GM12872 (cell line): ENCODE data around the gene SMAP1.

Experiments used
- CTCF ChIP-seq: IDR thresholded peaks from 3 replicates; pipeline ENCODE4 v1.5.1; 2011; ENCODE audit warnings: low read depth, mild to moderate bottlenecking, low read length, moderate library complexity; ENCODE audit not compliant: insufficient read depth

Gene SMAP1

DNA sequence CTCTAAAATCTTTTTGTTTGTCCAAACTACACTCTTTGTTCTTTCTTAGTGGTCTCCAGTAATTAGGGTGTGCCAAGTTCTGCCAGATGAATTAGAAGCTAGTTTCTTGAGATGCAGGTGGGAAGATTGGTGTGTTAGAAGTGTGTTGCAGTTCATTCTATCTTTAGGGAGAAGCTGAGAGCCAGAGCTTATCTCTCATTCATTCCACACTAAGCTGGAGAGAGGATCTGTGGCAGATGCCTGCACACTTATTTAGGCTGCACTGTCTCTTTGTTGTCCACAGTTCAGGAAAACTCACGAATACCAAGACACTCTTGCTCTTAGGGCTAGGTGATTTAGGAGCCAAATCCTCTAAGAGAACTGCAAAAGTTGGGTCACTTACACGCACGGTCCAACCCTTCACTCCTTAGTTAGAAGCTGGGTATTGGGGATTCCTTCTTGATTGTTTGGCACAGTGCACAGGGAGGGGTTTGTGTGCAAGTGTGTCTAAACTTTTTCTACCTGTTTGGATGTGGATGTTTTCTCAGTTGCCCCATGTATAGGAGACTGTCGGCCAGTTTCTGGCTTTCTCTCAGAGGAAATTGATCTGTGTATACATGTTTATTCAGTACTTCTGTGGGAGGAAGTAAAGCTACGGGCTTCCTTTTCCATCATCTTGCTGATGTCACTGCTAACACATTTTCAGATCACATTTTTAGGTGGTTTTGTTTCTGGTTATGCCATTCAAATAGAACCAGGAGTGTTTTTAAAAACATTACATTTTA lies 49.5 kb downstream of the SMAP1 start:
- no peak for TF ChIP-seq CTCF

- TF ChIP-seq CTCF = no peak
These were observed 56.8 kb downstream of the SMAP1 start for GRCh38 chr6:70724524-70724923.

DNA sequence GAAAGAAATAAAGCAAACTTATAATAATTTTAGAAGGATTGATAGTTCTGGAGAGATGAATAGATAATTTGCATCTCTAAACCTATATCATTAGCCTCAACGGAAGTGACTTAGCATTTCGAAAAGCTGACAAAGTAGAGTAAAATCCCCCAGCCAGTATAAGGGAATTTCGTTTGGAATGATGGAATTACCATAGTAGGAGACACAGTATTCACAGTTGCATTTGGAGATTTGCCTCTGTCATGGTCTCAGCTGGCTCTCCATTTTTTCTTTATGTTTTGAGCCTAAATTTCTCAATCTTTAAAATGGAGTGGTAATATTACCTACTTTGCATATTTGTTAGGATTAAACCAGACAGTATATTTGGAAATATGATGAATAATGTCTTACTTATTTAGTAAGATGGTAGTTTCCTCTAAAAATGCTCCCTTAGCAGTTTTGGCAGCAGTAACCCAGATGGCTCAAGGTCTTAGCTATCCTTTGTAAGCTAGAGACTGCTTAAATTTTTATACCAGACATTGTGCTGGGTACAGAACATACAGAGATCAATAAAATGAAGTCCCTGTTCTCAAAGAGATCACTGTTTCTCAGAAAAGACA lies 58.2 kb downstream of the SMAP1 start:
- TF ChIP-seq CTCF = no peak

- no peak for TF ChIP-seq CTCF
These were observed 66.7 kb downstream of the SMAP1 start for GRCh38 chr6:70734381-70734780.

DNA sequence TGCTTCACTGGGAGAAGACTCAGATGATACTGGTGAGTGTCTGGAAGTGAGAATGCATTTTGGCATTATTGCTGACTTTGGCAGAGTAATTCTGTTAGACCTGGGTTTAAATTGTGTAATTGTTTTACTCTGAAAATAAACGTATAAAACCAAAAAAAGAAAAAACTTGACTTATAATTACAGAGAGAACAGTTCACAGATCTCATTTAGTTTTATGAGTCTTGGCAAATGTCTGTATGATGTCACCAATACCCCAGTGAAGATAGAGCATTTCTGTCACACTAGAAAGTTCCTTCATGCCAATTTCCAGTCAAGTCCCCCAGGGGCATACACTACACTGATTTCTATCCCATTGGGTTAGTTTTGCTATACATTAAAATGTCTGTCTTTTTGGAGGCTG lies 67.3 kb downstream of the SMAP1 start:
- TF ChIP-seq CTCF = no peak

DNA sequence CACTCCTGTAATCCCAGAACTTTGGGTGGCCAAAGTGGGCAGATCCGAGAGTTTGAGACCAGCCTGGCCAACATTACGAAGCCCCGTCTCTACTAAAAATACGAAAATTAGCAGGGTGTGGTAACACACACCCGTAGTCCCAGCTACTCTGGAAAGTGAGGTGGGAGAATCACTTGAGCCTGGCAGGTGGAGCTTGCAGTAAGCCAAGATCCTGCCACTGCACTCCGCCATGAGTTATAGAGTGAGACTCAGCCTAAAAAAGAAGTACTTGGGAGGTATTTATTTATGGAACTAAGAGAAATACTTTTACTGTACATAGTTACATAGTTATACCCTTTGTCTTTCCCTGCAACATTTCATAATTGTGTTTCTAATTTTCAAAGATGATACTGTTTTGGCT lies 67.8 kb downstream of the SMAP1 start:
- no peak for TF ChIP-seq CTCF

DNA sequence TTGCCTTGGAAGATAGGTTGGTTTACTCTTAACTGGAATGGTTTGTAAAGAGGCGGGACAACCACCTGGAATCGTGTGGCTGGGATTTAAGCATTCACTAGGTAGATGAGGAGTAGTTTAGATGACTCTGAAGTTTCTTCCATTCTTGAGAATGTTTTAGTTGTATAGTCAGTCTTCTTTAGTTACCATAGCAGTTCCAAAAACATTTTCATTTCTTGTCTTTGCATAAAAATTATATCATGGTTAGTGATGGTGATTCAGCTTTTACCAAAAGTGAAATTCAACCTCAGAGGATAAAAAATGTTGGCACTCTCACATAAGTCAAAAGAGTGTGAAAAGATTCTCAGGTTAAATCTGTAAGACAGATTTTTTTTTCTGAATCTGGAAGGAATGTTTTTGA lies 70.3 kb downstream of the SMAP1 start:
- TF ChIP-seq CTCF = no peak
